IPS-11a (cell line): Measurements from ENCODE around the gene EGFL8.
A peak's percentile ranks its signal among the peaks of the same experiment; 100 is the strongest.

Experiments
- H3K4me3 ChIP-seq: one replicate; pipeline ENCODE4 v1.5.1; 2013; ENCODE audit warnings: low read depth, low read length, control low read depth

The EGFL8 gene

GRCh38 chr6:32167154-32167760 lies 2.9 kb downstream of the EGFL8 start:
- no peak overlapping the region for H3K4me3 ChIP-seq

GRCh38 chr6:32167761-32168262 lies 3.4 kb downstream of the EGFL8 start:
- H3K4me3 ChIP-seq, result no peak overlapping the region

GRCh38 chr6:32168350-32168749 lies 4.0 kb downstream of the EGFL8 start:
- no peak overlapping the region for H3K4me3 ChIP-seq

- H3K4me3 ChIP-seq, result no peak overlapping the region
Measured at GRCh38 chr6:32168807-32169591, 4.6 kb downstream of the EGFL8 start.

- no peak overlapping the region for H3K4me3 ChIP-seq
Measured at GRCh38 chr6:32170294-32170693, 5.9 kb downstream of the EGFL8 start.

GRCh38 chr6:32171234-32171633 lies 6.8 kb downstream of the EGFL8 start:
- H3K4me3 ChIP-seq, result no peak overlapping the region

- H3K4me3 ChIP-seq, result no peak overlapping the region
Measured at GRCh38 chr6:32173051-32173727, 8.8 kb downstream of the EGFL8 start.

- H3K4me3 ChIP-seq, result no peak overlapping the region
Measured at GRCh38 chr6:32174416-32174815, 10.0 kb downstream of the EGFL8 start.

GRCh38 chr6:32175322-32175710 lies 10.9 kb downstream of the EGFL8 start:
- peak overlapping the region; percentile 77 for H3K4me3 ChIP-seq

GRCh38 chr6:32175711-32176475 lies 11.5 kb downstream of the EGFL8 start, which contains the start of gene AGPAT1:
Gene AGPAT1 (minus strand): TSS chr6:32176084. CDS start chr6:32171496, 4,588 bp downstream.
- peak within 1 kb of the TSS; percentile 77 for H3K4me3 ChIP-seq

GRCh38 chr6:32176476-32177182 lies 12.2 kb downstream of the EGFL8 start:
- peak overlapping the region; percentile 77 for H3K4me3 ChIP-seq

- peak overlapping the region; percentile 77 for H3K4me3 ChIP-seq
Measured at GRCh38 chr6:32177183-32177787, 12.9 kb downstream of the EGFL8 start.

- H3K4me3 ChIP-seq, result peak within 1 kb of the TSS; percentile 87
Measured at GRCh38 chr6:32177788-32178546, 13.6 kb downstream of the EGFL8 start, which contains the start of gene RNF5. Gene RNF5 (plus strand): TSS chr6:32178405. CDS start chr6:32178512, 107 bp downstream.

GRCh38 chr6:32178547-32179440 lies 14.4 kb downstream of the EGFL8 start:
- H3K4me3 ChIP-seq, result peak overlapping the region; percentile 87

GRCh38 chr6:32179766-32180405 lies 15.5 kb downstream of the EGFL8 start:
- no peak overlapping the region for H3K4me3 ChIP-seq

GRCh38 chr6:32181148-32181702 lies 16.8 kb downstream of the EGFL8 start:
- no peak overlapping the region for H3K4me3 ChIP-seq

- no peak overlapping the region for H3K4me3 ChIP-seq
Measured at GRCh38 chr6:32181915-32182529, 17.6 kb downstream of the EGFL8 start.
